WTC11 (cell line): ENCODE results near the gene CUL2. TPM values are rescaled to one million over a fixed set of nuclear protein-coding genes. Genes with fewer than 3 reads are reported as not detected.
A peak's percentile ranks its signal among the peaks of the same experiment; 100 is the strongest.
"Not testable (repeated sequence)": the region's sequence is repeated elsewhere in the genome, so short reads cannot be mapped to it uniquely, and the experiment has no call there.

Experiments used
- ATAC-seq: fragments of 200-7000 bp; cut with Tn5 transposase; 2 replicates; pipeline ENCODE4 v1.10.0; 2021; ENCODE audit warnings: mild to moderate bottlenecking, moderate library complexity
- CTCF ChIA-PET: fragments of 300-600 bp; sonication (Branson Sonifier 250); formaldehyde crosslinking; loops from one replicate; lab custom pipeline; 2021; ENCODE audit warnings: antibody characterized with exemption; lab: Charles Lee
- POLR2A ChIA-PET: fragments of 350-600 bp; sonication (Branson Sonifier 250); formaldehyde crosslinking; loops from one replicate; lab custom pipeline; 2021; ENCODE audit warnings: antibody characterized with exemption; lab: Charles Lee
- DNase-seq: peaks from one replicate; pipeline ENCODE4 v3.0.0; 2021; ENCODE audit warnings: low spot score
- H3K27ac Mint-ChIP-seq: 2 replicates; pipeline ENCODE4 v1.8.0; 2021; ENCODE audit warnings: mixed read lengths
- H3K27me3 Mint-ChIP-seq: 2 replicates; pipeline ENCODE4 v1.8.0; 2021; ENCODE audit warnings: low read depth, mild to moderate bottlenecking, moderate library complexity, mixed read lengths
- H3K36me3 Mint-ChIP-seq: 2 replicates; pipeline ENCODE4 v1.8.0; 2021; ENCODE audit warnings: mixed read lengths
- H3K4me1 Mint-ChIP-seq: 2 replicates; pipeline ENCODE4 v1.8.0; 2022; ENCODE audit warnings: mixed read lengths
- H3K4me3 Mint-ChIP-seq: 2 replicates; pipeline ENCODE4 v1.8.0; 2021; ENCODE audit warnings: mild to moderate bottlenecking, moderate library complexity, mixed read lengths
- H3K9me3 Mint-ChIP-seq: 2 replicates; pipeline ENCODE4 v1.8.0; 2021; ENCODE audit warnings: mixed read lengths
- ATF1 ChIP-seq: sonication (generic); formaldehyde crosslinking; IDR thresholded peaks from 2 replicates; pipeline ENCODE4 v1.8.1; 2023; ENCODE audit warnings: mild to moderate bottlenecking, moderate library complexity, missing genetic modification reagents
- EMX1 ChIP-seq: fragments of 250-450 bp; sonication (Bioruptor Pico); IDR thresholded peaks from 2 replicates; pipeline ENCODE4 v1.8.0; 2021; ENCODE audit warnings: mild to moderate bottlenecking
- HMGA2 ChIP-seq: fragments of 250-450 bp; sonication (Bioruptor Pico); IDR thresholded peaks from 2 replicates; pipeline ENCODE4 v1.4.0; 2021; ENCODE audit warnings: mild to moderate bottlenecking, moderate library complexity
- MXD4 ChIP-seq: fragments of 250-450 bp; sonication (Bioruptor Pico); IDR thresholded peaks from 2 replicates; pipeline ENCODE4 v1.8.0; 2021; ENCODE audit warnings: mild to moderate bottlenecking, moderate library complexity, borderline replicate concordance
- PRRX2 ChIP-seq: fragments of 250-450 bp; sonication (Bioruptor Pico); IDR thresholded peaks from 2 replicates; pipeline ENCODE4 v1.8.0; 2021; ENCODE audit warnings: mild to moderate bottlenecking
- SP1 ChIP-seq: sonication (generic); formaldehyde crosslinking; conservative IDR thresholded peaks from 2 replicates; pipeline ENCODE4 v1.8.1; 2022; ENCODE audit warnings: missing genetic modification reagents
- TEAD1 ChIP-seq: sonication (generic); formaldehyde crosslinking; IDR thresholded peaks from 2 replicates; pipeline ENCODE4 v1.8.0; 2022; ENCODE audit warnings: mild to moderate bottlenecking, missing genetic modification reagents
- ZNF416 ChIP-seq: fragments of 250-450 bp; sonication (Bioruptor Pico); IDR thresholded peaks from 2 replicates; pipeline ENCODE4 v1.9.0; 2021; ENCODE audit warnings: mild to moderate bottlenecking, inconsistent platforms
- total RNA-seq: library from RNA; stranded (reverse); gene quantifications from 3 replicates; pipeline ENCODE4 v1.2.3, GENCODE V29; 2021
- TF ChIP-seq, protein P1 (sequence below): sonication (generic); formaldehyde crosslinking; IDR thresholded peaks from 2 replicates; pipeline ENCODE4 v1.8.1; 2023; ENCODE audit warnings: mild to moderate bottlenecking, missing genetic modification reagents
- TF ChIP-seq, protein P2 (sequence below): sonication (generic); formaldehyde crosslinking; IDR thresholded peaks from 2 replicates; pipeline ENCODE4 v1.8.0; 2022; ENCODE audit warnings: mild to moderate bottlenecking, missing genetic modification reagents

The CUL2 gene
- total RNA-seq, 1 experiment from 2014 or later, result 38.3 TPM

DNA sequence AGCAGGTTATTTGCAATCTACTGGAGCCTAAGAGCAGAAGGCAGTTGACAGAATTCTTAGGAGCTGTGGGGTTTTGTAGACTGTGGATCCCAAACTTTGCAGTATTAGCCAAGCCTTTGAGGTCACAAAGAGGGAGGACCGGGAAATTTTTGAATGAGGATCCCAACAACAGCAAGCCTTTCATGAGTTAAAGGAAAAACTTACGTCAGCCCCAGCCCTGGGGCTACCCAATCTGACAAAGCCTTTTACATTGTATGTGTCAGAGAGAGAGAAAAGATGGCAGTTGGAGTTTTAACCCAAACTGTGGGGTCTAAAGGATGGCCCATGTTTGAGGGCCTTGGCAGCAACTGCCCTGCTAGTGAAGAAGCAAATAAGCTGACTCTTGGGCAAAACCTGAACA, 117.5 kb downstream of the CUL2 start:
- POLR2A ChIA-PET, ATAC-seq: not testable (repeated sequence)
- H3K4me1 Mint-ChIP-seq, result peaks cover 12% of the 10 kb centered on the region; the same call in 1 of the 2 replicates

DNA sequence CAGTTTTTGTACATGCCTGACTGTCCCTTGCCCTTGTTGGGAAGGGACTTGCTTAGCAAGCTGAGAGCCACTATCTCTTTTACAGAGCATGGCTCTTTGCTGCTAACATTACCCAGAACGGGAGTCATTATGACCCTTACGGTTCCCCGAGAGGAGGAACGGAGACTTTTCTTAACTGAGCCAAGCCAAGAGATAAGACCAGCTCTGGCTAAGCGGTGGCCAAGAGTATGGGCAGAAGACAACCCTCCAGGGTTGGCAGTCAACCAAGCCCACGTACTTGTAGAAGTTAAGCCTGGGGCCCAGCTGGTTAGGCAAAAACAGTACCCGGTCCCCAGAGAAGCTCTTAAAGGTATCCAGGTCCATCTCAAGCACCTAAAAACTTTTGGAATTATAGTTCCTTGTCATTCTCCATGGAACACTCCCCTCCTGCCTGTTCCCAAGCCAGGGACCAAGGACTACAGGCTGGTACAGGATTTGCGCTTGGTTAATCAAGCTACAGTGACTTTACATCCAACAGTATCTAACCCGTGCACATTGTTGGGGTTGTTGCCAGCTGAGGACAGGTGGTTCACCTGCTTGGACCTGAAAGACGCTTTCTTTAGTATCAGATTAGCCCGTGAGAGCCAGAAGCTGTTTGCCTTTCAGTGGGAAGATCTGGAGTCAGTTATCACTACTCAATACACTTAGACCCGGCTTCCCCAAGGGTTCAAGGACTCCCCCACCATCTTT, 118.4 kb downstream of the CUL2 start:
- peaks cover 14% of the 10 kb centered on the region; the same call in 1 of the 2 replicates for H3K4me1 Mint-ChIP-seq

More for the DNA sequence above, 117.5 kb downstream of the CUL2 start:
- Mint-ChIP-seq H3K36me3 (peaks cover 16% of the 10 kb centered on the region), H3K9me3 (peaks cover 20% of the 10 kb centered on the region)
- not testable (repeated sequence) for H3K4me3 Mint-ChIP-seq, H3K27me3 Mint-ChIP-seq, H3K27ac Mint-ChIP-seq, DNase-seq
- CTCF ChIA-PET, result interaction anchor here (0.9 to 1.7 kb wide), 5 partner anchors 13 to 317 kb away, joined by 3 to 5 read pairs (median 3); no protein-coding TSS in a partner anchor

DNA sequence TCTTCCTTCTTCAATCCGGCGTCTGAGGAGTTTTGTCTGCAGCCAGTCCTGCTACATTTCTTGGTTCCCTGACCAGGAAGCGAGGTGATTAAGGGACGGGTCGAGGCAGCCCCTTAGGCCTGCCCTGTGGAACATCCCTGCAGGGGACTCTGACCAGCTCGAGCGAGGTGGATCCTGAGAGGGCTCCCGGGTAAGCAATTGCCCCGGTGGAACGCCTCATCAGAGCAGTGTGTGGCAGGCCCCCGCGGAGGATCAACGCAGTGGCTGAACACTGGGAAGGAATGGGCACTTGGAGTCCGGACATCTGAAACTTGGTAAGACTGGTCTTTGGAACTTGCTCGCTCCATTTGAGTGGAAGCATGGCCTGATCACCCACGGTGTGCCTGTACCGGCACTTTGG, 121.0 kb downstream of the CUL2 start:
- Mint-ChIP-seq H3K36me3 (no peaks in the 10 kb centered on the region), H3K27me3 (no peaks in the 10 kb centered on the region), H3K9me3 (no peaks in the 10 kb centered on the region), H3K4me3 (no peak overlapping the region)
- POLR2A ChIA-PET, result no interaction called here
- TF ChIP-seq ZNF416 (CRISPR knock-in tag) (no peak), PRRX2 (no peak)
- TF ChIP-seq, protein P1, sequence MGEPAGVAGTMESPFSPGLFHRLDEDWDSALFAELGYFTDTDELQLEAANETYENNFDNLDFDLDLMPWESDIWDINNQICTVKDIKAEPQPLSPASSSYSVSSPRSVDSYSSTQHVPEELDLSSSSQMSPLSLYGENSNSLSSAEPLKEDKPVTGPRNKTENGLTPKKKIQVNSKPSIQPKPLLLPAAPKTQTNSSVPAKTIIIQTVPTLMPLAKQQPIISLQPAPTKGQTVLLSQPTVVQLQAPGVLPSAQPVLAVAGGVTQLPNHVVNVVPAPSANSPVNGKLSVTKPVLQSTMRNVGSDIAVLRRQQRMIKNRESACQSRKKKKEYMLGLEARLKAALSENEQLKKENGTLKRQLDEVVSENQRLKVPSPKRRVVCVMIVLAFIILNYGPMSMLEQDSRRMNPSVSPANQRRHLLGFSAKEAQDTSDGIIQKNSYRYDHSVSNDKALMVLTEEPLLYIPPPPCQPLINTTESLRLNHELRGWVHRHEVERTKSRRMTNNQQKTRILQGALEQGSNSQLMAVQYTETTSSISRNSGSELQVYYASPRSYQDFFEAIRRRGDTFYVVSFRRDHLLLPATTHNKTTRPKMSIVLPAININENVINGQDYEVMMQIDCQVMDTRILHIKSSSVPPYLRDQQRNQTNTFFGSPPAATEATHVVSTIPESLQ (CRISPR knock-in tag), result no peak
- TF ChIP-seq, all 79 proteins: peak for 0
- DNase-seq (no peak), ATAC-seq (no peak)
- no peak overlapping the region for H3K27ac Mint-ChIP-seq
- CTCF ChIA-PET, result no interaction called here
- peaks cover 14% of the 10 kb centered on the region; the same call in 1 of the 2 replicates for H3K4me1 Mint-ChIP-seq

More for the DNA sequence above, 118.4 kb downstream of the CUL2 start:
- H3K27ac Mint-ChIP-seq, H3K27me3 Mint-ChIP-seq, H3K4me3 Mint-ChIP-seq, ATAC-seq, POLR2A ChIA-PET, DNase-seq: not testable (repeated sequence)
- H3K9me3 Mint-ChIP-seq, result peaks cover 18% of the 10 kb centered on the region
- H3K36me3 Mint-ChIP-seq, result peaks cover 14% of the 10 kb centered on the region
- CTCF ChIA-PET, result interaction anchor here (0.9 to 1.7 kb wide), 3 partner anchors 14 to 180 kb away, joined by 3 to 5 read pairs (median 3); no protein-coding TSS in a partner anchor

DNA sequence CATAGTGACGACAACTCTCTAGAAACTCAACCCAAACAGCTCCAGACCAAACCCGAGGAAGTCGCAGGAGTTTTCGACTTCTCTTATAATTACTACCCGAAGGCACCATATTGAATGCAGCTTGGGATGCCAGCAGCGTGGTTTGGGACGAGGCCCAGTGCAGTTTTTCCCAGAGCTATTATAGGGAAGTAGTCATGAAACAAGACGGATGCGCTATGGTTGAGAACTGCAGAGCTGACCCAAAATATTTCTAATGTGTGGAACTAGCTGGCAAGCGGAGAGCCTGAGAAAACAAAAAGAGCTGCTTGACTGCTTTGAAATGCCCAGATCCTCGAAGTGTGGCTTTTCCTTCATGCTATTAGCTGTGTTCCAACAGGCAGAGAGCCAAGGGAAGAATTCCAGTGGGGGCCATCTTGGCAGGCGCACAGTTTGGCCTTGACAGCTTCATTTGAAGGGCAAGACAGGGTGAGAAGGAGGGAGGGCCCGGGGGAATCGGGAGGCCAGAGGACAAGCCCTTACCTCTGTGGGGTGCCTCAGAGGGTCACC, 122.7 kb downstream of the CUL2 start:
- CTCF ChIA-PET, result interaction anchor here (1.0 to 2.0 kb wide), 2 partner anchors 27 to 311 kb away, joined by 4 to 8 read pairs; no protein-coding TSS in a partner anchor
- TF ChIP-seq MXD4 (CRISPR knock-in tag), result no peak
- no peak for TF ChIP-seq TEAD1
- TF ChIP-seq SP1 (CRISPR knock-in tag), result no peak
- no peak for TF ChIP-seq EMX1 (CRISPR knock-in tag)
- TF ChIP-seq, all 79 proteins: peak for 0
- no peaks in the 10 kb centered on the region for H3K36me3 Mint-ChIP-seq
- no peak overlapping the region for H3K27ac Mint-ChIP-seq
- no peak overlapping the region for H3K4me3 Mint-ChIP-seq
- H3K27me3 Mint-ChIP-seq, result no peaks in the 10 kb centered on the region
- H3K9me3 Mint-ChIP-seq, result no peaks in the 10 kb centered on the region
- DNase-seq, result no peak
- POLR2A ChIA-PET, result no interaction called here
- H3K4me1 Mint-ChIP-seq, result 0 out of 2 replicates have a peak, but pooled peaks cover 4% of the 10 kb centered on the region
- no peak for ATAC-seq

DNA sequence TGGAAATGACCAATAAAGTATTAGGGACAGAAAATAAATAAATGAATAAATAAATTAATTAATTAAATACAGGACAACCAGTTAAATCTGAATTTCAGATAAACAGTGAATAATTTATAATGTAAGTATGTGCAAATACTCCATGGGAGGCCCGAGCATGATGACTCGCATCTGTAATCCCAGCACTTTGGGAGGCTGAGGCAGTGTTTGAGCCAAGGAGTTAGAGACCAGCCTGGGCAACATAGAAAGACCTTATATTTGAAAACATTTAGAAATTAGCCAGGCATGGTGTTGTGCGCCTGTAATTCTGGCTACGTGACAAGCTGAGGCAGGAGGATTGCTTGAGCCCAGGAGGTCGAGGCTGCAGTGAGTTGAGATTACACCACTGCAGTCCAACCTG, 123.7 kb downstream of the CUL2 start:
- ATAC-seq (no peak), DNase-seq (no peak)
- Mint-ChIP-seq H3K9me3 (no peaks in the 10 kb centered on the region), H3K27me3 (no peaks in the 10 kb centered on the region), H3K4me1 (0 out of 2 replicates have a peak, but pooled peaks cover 3% of the 10 kb centered on the region), H3K4me3 (no peak overlapping the region), H3K36me3 (no peaks in the 10 kb centered on the region), H3K27ac (no peak overlapping the region)
- ChIA-PET CTCF (no interaction called here), POLR2A (no interaction called here)
- TF ChIP-seq, protein P2, sequence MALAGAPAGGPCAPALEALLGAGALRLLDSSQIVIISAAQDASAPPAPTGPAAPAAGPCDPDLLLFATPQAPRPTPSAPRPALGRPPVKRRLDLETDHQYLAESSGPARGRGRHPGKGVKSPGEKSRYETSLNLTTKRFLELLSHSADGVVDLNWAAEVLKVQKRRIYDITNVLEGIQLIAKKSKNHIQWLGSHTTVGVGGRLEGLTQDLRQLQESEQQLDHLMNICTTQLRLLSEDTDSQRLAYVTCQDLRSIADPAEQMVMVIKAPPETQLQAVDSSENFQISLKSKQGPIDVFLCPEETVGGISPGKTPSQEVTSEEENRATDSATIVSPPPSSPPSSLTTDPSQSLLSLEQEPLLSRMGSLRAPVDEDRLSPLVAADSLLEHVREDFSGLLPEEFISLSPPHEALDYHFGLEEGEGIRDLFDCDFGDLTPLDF (CRISPR knock-in tag), result no peak
- TF ChIP-seq HMGA2, result peak; percentile 64
- no peak for TF ChIP-seq ATF1
